T-helper 2 cell (primary cell): ENCODE data around the gene LSM12.
A peak's percentile ranks its signal among the peaks of the same experiment; 100 is the strongest.
"Not testable (repeated sequence)": the region's sequence is repeated elsewhere in the genome, so short reads cannot be mapped to it uniquely, and the experiment has no call there.

ENCODE experiments used
- DNase-seq, 5 experiments: peaks; one replicate each; pipeline versions ENCODE4 v3.0.0 to v3.0.0-alpha.2; 2012 to 2022

The LSM12 gene

DNA sequence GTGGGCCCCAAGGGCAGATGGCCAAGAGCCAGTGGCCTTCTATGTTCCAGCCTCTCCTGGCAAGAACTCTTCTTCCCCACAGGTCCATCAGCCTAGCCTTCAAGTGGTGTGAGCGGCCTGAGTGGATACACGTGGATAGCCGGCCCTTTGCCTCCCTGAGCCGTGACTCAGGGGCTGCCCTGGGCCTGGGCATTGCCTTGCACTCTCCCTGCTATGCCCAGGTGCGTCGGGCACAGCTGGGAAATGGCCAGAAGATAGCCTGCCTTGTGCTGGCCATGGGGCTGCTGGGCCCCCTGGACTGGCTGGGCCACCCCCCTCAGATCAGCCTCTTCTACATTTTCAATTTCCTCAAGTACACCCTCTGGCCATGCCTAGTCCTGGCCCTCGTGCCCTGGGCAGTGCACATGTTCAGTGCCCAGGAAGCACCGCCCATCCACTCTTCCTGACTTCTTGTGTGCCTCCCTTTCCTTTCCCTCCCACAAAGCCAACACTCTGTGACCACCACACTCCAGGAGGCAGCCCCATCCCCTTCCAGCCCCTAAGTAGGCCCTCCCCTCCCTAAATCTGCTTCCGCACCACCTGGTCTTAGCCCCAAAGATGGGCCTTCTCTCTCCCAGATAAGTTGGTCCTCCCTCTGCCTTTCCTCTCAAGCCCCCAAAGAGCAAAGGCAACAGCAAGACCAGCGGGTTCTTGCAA lies 9.3 kb upstream of the LSM12 start:
- no peak for DNase-seq

DNA sequence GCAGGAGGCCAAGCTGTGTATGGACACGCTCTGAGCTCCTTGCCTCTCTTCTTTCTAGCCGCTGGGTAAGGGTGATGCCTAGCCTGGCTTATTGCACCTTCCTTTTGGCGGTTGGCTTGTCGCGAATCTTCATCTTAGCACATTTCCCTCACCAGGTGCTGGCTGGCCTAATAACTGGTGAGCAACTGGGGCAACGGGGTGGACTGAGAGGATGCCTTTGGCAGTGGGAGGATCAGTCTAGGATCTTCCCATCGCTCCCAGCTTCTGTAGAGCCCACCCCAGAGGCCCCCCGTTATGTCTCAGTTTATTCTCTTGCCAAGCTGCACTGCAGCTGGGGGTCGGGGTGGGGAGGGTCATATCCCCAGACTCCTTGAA lies 8.4 kb upstream of the LSM12 start:
- DNase-seq = no peak

DNA sequence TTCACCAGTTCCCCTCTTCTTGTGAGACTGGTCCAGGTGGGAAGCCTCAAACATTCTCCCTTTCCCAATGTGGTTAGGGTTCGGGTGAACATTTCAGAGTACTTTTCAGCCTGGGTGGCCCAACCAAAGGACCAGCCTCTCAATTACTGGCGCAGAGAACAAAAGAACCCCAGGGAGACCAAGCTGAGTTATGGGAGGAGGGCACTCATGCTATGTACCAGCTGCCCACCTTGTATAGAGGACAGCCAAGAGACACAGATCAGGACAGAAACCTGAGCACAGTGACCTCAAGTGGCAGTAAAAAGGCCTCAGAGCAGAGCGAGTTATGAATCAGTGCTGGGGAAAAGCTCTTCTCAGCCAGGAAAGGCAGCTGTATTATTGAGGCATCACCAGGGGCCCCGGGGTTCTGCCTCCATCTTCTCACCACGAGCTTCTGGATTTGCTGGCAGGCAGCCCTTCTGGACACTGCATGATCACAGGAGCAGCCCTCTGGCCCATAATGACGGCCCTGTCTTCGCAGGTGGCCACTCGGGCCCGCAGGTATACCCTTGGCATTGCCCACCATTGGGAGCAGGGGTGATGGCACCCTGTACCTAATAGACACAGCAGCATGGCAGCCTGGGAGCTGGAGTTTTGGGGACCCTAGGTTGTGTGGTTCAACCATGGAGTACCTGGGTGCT lies 7.9 kb upstream of the LSM12 start:
- no peak for DNase-seq

DNA sequence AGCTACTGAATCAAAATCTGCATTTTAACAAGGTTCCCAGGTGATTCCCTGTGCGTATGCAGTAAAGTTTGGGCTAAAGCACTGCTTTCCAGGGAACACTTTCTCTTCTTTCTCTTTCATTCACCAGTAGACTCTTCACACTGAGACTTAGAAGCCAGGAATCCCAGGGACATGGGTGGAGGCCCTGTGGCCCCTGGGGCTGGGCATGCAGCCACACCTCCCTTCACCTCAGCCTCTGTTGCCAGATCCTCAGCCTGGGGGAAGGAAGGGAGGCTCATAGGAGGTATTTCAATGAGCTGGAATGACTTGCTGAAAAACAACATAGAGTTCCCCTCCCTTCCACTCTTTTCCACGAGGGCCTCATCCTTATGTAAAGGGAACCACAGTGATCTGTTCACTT lies 5.3 kb upstream of the LSM12 start:
- no peak for DNase-seq

DNA sequence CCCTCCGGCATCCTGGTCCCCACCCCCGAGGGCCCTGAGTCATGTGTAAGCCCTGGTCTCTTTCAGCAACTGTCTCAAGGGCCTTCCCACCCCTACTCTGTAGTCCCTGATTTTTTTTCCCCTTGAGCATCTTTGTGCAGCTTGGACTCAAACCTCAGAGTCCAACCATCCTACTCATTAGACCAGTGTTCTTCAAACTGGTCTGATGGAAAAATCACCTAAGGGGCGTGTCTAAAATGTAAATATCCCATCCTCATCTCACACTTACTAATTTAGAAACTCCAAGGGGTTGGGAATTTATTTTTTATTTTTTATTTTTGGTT lies 4.7 kb upstream of the LSM12 start:
- DNase-seq = peak in 1 of 5 experiments; percentile 47

DNA sequence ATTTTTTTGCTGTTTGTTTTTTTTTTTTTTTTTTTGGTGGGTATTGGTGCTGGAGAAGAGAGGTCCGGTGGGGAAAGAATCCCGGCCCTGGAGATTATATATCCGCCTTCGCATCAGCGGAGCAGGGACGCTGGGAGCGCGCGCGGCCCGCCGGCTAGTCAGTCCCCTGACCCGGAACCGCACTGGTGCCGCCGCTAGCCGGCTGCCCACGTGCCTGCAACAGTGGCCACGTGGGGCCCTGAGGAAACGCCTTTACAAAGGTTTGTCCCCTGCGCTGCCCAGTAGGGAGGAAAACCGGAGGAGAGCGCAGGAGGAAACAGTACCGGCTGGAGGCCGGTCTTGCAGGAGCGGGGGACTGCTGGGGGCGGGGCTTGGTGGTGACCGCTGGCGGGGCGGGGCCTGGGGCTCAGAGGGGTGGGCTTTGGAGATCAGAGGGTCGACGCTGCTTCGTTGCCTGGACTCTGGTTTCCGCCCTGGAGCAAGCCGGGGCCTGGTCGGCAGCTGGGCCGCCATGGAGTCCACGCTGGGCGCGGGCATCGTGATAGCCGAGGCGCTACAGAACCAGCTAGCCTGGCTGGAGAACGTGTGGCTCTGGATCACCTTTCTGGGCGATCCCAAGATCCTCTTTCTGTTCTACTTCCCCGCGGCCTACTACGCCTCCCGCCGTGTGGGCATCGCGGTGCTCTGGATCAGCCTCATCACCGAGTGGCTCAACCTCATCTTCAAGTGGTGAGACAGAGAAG lies 4.2 kb upstream of the LSM12 start, which contains the start of gene G6PC3:
G6PC3 (plus strand) TSS at position 281 of the 743 bp plus-strand sequence; CDS start at position 512, 231 bp downstream.
- peak; percentile 59 to 88 (median 69) for DNase-seq

DNA sequence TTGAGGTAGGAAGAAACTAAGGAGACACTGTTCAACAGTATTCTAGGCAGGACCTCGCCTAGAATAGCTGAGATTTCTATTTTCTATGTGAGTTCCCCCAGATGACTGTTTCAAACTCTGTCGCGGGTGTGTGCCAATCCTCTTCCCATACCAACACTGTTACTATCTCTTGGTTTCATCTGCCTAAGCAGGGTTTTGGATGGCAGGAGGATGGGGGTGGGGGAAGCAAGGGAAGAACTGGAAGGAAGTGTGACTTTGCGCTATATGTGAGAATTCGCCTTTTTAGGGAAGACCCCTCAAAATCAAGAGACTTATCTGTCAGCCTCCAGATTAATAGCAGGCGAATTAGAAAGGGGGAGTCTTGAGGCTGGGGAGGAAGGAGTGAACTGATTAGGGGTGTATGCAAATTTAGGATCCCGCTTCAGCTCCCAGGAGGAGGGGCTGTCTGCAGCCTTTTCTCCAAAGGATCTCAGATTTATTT lies 3.5 kb upstream of the LSM12 start:
- DNase-seq = no peak

DNA sequence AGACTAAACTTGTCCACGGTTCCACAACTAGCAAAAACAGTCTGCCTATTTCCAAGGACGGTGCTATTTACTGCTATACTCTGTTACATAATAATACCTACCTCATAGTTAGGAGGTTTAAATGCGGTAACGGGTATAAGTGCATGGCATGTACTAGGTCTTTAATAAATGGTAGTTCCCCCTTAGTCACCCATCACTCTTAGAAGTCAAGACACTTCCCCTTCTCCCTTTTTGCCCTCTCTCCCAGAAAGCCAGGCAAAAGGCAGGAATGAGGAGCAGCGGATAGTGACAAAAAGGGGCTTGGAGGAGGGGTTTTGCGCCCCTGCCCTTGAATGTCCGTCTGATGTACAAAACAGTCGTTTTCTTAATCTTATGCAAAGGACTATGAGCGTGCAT lies 1.1 kb upstream of the LSM12 start:
- DNase-seq = no peak

DNA sequence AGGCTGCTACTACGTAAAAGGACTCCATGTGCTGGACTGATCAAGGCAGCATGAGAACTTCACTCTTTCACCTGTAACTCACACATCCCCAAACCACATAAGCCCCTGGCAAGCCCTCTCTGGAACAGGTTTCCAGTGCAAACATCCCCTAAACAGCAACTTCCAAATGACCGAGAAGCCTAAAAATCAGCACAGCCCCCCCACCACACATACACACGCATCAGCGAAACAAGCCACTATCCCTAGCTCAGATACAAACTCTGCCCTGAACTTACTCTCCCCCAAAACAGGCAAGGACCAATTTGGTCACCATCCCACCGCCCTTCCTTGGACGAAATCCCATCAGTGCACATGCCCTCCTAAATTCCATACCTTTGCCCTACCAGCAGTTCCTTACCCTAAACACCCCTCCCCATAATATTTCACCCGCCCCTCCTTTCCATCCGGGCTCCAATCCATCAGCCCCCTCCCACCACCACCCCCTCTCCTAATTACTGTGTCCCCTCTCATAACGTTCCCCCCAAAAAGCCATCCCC lies 735 bp downstream of the LSM12 start:
- DNase-seq = peak in 2 of 5 experiments; percentile 14 to 42

DNA sequence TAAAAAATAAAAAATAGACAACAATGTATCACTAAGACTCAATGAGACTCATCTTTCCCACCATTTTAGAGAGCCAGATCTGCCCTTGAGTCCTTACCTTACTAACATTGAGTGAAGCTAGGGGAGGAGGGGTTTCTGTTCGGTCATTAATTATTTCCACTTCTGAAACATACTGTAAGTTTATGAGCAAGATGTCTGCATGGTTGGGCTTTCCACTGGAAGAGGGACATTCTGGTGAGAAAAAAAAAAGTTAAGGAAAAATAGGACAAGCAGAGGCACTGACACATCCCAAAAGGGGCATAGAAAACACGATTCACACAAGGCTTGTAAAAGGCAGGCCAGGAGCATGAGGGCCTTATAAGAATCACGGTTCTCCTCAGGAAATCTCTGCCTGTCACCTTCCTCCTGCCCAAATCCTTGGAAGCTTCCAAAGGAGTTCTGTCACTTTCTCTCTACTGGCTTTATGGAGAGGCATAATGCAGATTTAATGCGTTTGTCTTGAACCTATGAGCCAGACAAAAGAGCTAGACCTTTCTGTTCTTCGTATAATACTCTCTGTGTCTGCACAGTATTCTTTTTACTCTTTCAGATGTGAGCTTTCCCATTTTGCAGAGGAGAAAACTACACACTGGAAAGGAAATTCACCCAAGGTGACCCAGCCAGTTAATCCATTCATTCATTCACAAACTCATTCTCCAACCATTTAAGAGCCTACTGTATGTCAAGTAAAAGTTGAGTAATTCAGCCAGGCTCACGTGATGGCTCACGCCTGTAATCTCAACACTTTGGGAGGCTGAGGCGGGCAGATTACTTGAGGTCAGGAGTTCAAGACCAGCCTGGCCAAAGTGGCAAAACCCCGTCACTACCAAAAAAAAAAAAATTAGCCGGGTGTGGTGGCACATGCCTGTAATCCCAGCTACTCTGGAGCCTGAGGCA lies 2.5 kb downstream of the LSM12 start:
- DNase-seq = no peak

DNA sequence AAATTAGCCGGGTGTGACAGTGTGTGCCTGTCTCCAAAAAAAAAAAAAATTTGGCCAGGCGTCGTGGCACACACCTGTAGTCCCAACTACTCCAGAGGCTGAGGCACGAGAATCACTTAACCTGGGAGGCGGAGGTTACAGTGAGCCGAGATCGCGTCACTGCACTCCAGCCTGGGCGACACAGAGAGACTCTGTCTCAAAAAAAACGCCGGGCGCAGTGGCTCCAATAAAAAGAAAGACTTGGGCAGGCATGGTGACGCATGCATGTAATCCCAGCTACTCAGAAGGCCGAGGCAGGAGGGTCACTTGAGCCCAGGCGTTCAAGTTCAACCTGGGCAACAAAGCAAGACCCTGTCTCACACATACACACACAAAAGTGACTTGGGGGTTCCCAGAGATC lies 3.6 kb downstream of the LSM12 start:
- DNase-seq = no peak

DNA sequence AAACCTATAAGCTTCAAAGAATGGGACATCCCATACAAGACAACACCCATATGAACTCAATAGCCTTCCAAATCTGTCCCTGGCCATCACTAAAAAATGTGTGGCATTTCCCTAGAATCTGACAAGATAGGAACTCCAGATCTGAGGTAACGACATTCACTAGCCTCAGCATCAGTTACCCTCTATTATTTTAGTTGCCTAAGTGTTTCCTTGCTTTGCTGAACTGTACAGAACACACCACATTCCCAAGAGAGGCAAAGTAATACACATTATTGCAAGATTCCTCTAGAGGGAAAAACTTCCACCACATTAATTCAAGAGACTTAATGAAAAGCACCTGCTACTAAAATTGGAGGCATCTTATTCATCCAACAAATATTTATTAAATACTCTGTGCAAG lies 5.0 kb downstream of the LSM12 start:
- no peak for DNase-seq

DNA sequence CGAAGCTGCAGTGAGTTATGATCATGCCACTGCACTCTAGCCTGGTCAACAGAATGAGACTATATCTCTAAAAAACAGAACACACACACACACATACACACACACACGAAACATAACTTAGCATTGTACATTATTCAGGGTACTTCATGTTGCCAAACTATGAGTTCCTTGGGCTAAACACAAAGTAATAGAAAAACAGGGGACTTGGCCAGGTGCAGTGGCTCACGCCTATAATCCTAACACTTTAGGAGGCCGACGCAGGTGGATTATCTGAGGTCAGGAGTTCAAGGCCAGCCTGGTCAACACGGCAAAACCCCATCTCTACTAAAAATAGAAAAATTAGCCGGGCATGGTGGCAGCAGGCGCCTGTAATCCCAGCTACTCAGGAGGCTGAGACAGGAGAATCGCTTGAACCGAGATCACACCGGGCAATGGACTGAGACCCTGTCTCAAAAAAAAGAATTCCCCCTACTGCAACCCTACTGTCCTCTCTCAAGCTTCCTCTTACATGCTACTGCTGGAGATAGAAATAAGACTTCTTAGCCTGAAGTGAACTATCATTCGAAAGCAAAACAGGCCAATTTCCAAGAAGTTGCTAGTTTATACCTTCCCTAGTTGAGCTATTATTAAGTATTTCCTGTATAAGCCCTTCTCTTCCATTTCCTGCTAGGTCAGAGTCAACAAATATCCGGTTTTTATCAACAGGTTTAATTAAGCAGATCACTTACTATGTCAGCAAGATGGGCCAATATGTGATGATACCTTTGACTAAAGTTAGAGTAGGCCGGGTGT lies 7.2 kb downstream of the LSM12 start:
- DNase-seq = no peak

DNA sequence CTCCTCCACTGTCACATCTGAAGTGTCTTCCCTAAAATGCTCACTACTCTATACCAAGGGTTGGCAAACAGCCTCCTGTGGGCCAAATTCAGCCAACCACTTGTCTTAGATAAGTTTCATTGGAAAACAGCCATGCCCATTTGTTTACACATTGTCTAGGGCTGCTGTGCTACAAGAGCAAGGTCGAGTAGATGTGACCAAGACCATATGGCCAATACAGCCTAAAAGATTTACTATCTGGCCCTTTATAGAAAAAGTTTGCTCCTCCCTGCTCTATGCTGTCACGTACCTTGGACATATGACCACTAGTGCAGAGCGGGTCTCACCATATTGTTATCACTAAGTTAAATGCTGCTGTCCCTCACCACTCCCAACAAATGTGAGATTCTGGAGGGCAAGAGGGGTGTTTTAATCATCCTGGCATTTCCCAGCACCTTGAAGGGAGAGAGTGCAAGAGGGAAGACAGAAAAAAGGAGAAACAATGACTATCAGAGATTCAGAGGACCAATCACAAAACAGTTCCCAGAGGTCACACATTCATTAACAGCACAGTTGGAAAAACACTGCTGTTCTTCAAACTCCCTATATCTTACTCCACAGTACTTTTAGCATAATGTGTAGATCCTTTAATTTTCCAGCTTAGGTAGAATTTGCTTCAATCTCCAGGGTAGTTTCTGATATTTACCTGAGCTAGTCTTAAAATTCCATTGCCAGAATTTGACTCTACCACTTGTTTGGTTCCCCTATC lies 13.2 kb downstream of the LSM12 start:
- DNase-seq = no peak

DNA sequence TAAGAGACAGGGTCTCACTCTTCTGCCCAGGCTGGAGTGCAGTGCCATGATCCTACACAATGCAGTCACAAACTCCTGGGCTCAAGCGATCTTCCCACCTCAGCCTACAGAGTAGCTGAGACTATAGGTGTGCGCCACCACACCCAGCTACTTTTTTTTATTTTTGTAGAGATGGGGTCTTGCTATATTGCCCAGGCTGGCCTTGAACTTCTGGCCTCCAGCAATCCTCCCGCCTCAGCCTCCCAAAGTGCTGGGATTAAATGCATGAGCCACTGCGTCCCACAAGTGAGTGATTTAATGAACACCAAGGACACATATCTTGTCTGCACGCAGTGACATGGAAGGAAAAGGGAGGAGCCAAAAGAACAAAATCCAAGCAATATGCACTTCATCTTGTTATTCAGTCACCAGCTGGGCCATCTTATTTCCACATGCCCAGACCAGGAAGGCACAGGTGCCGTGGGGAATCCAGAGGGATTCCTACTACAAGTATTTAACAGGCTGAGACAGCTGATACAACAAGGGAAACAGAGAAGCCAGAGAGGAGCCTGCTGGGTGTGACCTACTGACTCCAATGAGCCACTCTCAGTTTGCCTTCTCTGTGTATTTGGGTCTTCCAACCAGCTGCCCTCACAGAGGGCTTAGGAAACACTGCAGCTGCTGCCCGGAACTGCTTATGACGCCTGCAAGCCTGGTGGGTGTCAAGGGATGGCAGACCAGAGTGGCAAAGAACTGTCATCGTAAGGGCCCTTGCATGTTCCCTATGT lies 17.0 kb downstream of the LSM12 start:
- DNase-seq = no peak

DNA sequence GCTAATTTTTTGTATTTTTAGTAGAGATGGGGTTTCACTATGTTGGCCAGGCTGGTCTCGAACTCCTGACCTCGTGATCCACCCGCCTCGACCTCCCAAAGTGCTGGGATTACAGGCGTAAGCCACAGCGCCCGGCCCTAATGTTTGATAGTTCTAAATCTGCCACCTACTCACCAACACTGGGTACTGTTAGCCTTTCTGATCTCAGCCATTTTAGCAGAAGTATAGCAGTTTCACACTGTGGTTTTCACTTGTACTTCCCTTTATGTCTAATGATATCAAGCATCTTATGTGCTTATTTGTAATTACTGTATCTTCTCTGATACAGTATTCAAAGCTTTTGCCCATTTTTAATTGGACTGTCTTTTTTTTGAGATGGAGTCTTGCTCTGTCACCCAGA lies 19.6 kb downstream of the LSM12 start:
- not testable (repeated sequence) for DNase-seq

DNA sequence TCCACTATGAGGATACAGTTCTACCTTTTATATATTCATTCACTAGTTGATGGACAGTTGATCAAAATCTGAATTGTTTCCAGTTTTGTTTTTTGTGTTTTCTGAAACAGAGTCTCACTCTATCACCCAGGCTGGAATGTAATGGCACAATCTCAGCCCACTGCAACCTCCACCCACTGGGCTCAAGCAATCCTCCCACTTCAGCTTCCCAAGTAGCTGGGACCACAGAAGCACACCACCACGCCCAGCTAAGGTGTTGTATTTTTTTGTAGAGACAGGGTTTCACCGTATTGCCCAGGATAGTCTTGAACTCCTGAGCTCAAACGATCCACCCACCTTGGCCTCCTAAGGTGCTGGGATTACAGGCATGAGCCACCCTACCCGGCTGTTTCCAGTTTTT lies 21.0 kb downstream of the LSM12 start:
- no peak for DNase-seq

DNA sequence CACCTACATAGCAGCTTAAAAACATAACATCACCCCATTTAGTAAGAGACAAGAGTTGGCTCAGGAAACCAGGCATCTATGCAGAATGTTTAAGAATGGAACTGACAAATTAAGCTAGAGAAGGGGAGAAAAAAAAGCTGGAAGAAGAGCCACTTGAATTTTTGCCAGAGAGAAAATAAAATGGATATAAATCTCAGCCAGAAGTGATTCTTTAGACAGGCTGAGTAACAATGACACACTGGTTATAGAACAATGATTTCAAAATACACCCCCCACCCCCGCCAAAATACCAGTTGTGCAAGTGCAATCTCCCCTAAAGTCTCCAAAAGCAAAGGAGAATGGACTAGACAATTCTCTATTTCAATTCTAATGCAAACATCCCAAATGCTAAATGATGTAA lies 22.4 kb downstream of the LSM12 start:
- no peak for DNase-seq

DNA sequence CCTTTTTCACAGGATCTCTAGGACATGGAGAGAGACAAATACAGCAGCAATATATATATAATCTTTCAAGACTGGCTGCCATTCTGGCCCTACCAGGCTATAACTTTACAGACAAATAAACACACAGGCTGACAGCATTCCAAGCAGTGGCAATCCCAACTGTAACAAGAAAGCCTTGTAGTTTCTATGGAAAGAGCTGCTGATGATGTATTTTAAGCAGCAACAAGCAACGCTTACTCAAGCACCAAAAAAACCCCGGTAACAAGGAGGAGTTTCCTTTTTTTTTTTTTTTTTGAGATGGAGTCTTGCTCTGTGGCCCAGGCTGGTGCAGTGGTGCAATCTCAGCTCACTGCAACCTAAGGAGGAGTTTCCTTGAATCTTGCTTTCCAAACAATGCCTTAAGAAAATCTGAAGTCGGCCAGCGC lies 23.2 kb downstream of the LSM12 start:
- no peak for DNase-seq
